ENCODE measurements around the gene MMAB. TPM values are rescaled to one million over a fixed set of nuclear protein-coding genes. Genes with fewer than 3 reads are reported as not detected.

MMAB gene
- total RNA-seq, 1 donor from 2014 or later, result 55.4 TPM

GRCh38 chr12:109521831-109522230 lies 51.5 kb downstream of the MMAB start:
- peaks cover 64% of the 10 kb centered on the region for H3K4me1 ChIP-seq
- H3K27me3 ChIP-seq (ENCODE audit: low read depth), result no peaks in the 10 kb centered on the region
- peak overlapping the region; percentile 72 for H3K27ac ChIP-seq (replicated peaks)
- intact Hi-C loops (cut with micrococcal nuclease), result no loop called here
- no peak for DNase-seq
- no peak for TF ChIP-seq CTCF (IDR thresholded peaks at IDR 0.05; ENCODE audit: borderline replicate concordance)
- no peaks in the 10 kb centered on the region for H3K9me3 ChIP-seq (replicated peaks)
- H3K36me3 ChIP-seq, result peaks cover 82% of the 10 kb centered on the region
- no peak overlapping the region for H3K4me3 ChIP-seq

GRCh38 chr12:109519787-109520186 lies 53.5 kb downstream of the MMAB start:
- Histone ChIP-seq H3K27ac (replicated peaks) (peak overlapping the region; percentile 88), H3K36me3 (peaks cover 80% of the 10 kb centered on the region), H3K9me3 (replicated peaks) (no peaks in the 10 kb centered on the region)

GRCh38 chr12:109518820-109519665 lies 54.3 kb downstream of the MMAB start:
- peak; percentile 90 for TF ChIP-seq CTCF (IDR thresholded peaks at IDR 0.05; ENCODE audit: borderline replicate concordance)
- H3K9me3 ChIP-seq (replicated peaks), result no peaks in the 10 kb centered on the region
- no peaks in the 10 kb centered on the region for H3K27me3 ChIP-seq (ENCODE audit: low read depth)
- peak; percentile 59 for DNase-seq
- peak overlapping the region; percentile 88 for H3K27ac ChIP-seq (replicated peaks)
- peaks cover 80% of the 10 kb centered on the region for H3K36me3 ChIP-seq
- H3K4me1 ChIP-seq, result peaks cover 63% of the 10 kb centered on the region
- intact Hi-C loops (cut with micrococcal nuclease), result loop anchor here (10.0 kb wide), 1 partner anchor 256 kb away; no protein-coding TSS in a partner anchor
- no peak overlapping the region for H3K4me3 ChIP-seq

More at GRCh38 chr12:109519787-109520186, 53.5 kb downstream of the MMAB start:
- no peaks in the 10 kb centered on the region for H3K27me3 ChIP-seq (ENCODE audit: low read depth)
- intact Hi-C loops (cut with micrococcal nuclease), result loop anchor here (10.0 kb wide), 1 partner anchor 255 kb away; no protein-coding TSS in a partner anchor
- peaks cover 64% of the 10 kb centered on the region for H3K4me1 ChIP-seq
- no peak for DNase-seq
- H3K4me3 ChIP-seq, result no peak overlapping the region
- TF ChIP-seq CTCF (IDR thresholded peaks at IDR 0.05; ENCODE audit: borderline replicate concordance), result no peak

- intact Hi-C loops (cut with micrococcal nuclease), result loop anchor here (10.0 kb wide), 1 partner anchor 257 kb away; no protein-coding TSS in a partner anchor
- Histone ChIP-seq H3K9me3 (replicated peaks) (no peaks in the 10 kb centered on the region), H3K36me3 (peaks cover 80% of the 10 kb centered on the region), H3K4me1 (peaks cover 51% of the 10 kb centered on the region), H3K27ac (replicated peaks) (peak overlapping the region; percentile 88), H3K4me3 (no peak overlapping the region), H3K27me3 (ENCODE audit: low read depth) (no peaks in the 10 kb centered on the region)
- DNase-seq, result no peak
- TF ChIP-seq CTCF (IDR thresholded peaks at IDR 0.05; ENCODE audit: borderline replicate concordance), result no peak
Measured at GRCh38 chr12:109517619-109518018, 55.7 kb downstream of the MMAB start.

- peaks cover 20% of the 10 kb centered on the region for H3K4me1 ChIP-seq
- no peaks in the 10 kb centered on the region for H3K9me3 ChIP-seq (replicated peaks)
- DNase-seq, result no peak
- TF ChIP-seq CTCF (IDR thresholded peaks at IDR 0.05; ENCODE audit: borderline replicate concordance), result no peak
- intact Hi-C loops (cut with micrococcal nuclease), result loop anchor here (10.0 kb wide), 1 partner anchor 261 kb away; no protein-coding TSS in a partner anchor
- H3K4me3 ChIP-seq, result no peak overlapping the region
- peaks cover 93% of the 10 kb centered on the region for H3K36me3 ChIP-seq
- no peak overlapping the region for H3K27ac ChIP-seq (replicated peaks)
- no peaks in the 10 kb centered on the region for H3K27me3 ChIP-seq (ENCODE audit: low read depth)
Measured at GRCh38 chr12:109513977-109514376, 59.3 kb downstream of the MMAB start.

Data from left ventricle myocardium inferior (tissue), 1 donor.